PFSK-1 (cell line): ENCODE measurements around the gene CT55.

ENCODE experiments used
- FOXP2 ChIP-seq: optimal IDR thresholded peaks from 2 replicates; pipeline ENCODE3; 2011; ENCODE audit warnings: borderline replicate concordance, control low read depth, inconsistent platforms; ENCODE audit not compliant: insufficient read depth; ENCODE audit errors: extremely low read length, extremely low read depth
- POLR2AphosphoS5 ChIP-seq: IDR thresholded peaks from 2 replicates; pipeline ENCODE4 v1.6.1; 2012; ENCODE audit warnings: low read depth, mild to moderate bottlenecking, control low read depth, low read length, moderate library complexity
- REST ChIP-seq, 2 experiments: IDR thresholded peaks; 2 replicates each; pipeline versions ENCODE4 v1.6.1 to v1.8.0; 2011 to 2012; ENCODE audit warnings: low read depth in 2 of 2, low read length in 2 of 2, control low read depth in 1 of 2, inconsistent platforms in 1 of 2, mild to moderate bottlenecking in 1 of 2, moderate library complexity in 1 of 2; ENCODE audit not compliant: insufficient read depth in 1 of 2
- SIN3A ChIP-seq: IDR thresholded peaks from 2 replicates; pipeline ENCODE4 v1.6.1; 2012; ENCODE audit warnings: mild to moderate bottlenecking, low read length, moderate library complexity, borderline replicate concordance; ENCODE audit not compliant: insufficient read depth
- TAF1 ChIP-seq: IDR thresholded peaks from 2 replicates; pipeline ENCODE4 v1.6.1; 2012; ENCODE audit warnings: low read length, control low read depth, borderline replicate concordance; ENCODE audit not compliant: insufficient read depth

CT55 gene

DNA sequence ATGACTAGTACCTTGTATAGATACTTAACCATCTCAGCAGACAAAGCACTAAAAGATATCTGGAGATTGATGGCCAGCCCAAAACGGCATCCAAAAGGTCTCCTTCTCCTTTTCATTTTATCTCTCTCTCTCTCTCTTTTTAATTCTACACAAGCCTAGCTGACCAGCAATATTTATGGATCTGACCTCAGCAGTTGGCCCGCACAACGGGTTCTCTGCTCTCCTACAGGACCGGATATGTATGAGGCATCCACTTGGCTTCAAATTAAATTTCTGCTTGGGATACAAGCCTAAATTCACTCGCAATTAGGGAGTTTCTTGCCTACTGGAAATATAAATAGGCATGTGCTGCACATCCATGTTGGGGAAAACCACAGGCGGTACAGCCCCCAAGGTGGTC is 22.5 kb upstream of the CT55 start:
- TF ChIP-seq POLR2AphosphoS5 = no peak

- no peak for TF ChIP-seq SIN3A
- TF ChIP-seq POLR2AphosphoS5 = no peak
- no peak for TF ChIP-seq REST (IDR thresholded peaks at IDR 0.05; ENCODE audit: insufficient read depth in 1 of 2, low read depth in 2 of 2, low read length in 2 of 2)
- no peak for TF ChIP-seq TAF1
- no peak for TF ChIP-seq FOXP2
Measured at GRCh38 chrX:135191838-135192237, 20.6 kb upstream of the CT55 start.

DNA sequence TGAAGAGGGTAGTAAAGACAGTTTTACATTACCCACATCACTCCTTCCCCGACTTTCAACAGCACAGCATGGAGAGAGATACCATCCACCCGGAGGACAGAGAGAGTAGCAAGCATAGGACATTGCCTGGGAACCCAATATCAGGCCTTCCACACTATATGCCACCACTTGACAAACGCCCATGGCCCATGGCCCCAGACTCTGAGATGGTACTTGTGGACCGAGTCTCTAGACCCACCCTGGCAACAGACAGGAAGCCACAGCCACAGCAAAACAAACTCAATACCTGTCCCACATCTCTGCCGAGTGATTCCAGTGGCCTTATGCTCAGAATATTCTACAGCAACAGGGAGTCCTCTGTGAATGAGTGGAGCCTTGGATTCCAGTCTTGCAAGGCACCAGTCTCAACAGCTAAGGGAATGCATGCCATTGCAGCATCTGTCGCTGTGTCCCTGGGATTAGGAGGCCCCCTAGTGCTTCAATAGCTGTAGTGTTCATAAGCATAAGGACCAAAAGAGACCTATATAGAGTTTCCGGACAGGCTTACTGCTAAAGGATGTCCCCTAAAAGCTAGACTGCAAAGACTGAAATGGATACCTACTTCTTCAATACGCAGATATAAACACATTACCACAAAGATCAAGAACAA is 14.7 kb upstream of the CT55 start:
- TF ChIP-seq FOXP2 (no peak), SIN3A (no peak), REST (IDR thresholded peaks at IDR 0.05; ENCODE audit: insufficient read depth in 1 of 2, low read depth in 2 of 2, low read length in 2 of 2) (no peak), POLR2AphosphoS5 (no peak)

- TF ChIP-seq REST (IDR thresholded peaks at IDR 0.05; ENCODE audit: insufficient read depth in 1 of 2, low read depth in 2 of 2, low read length in 2 of 2) = no peak
- no peak for TF ChIP-seq FOXP2
- no peak for TF ChIP-seq TAF1
- no peak for TF ChIP-seq POLR2AphosphoS5
- no peak for TF ChIP-seq SIN3A
Measured at GRCh38 chrX:135178636-135179035, 7.4 kb upstream of the CT55 start.

- TF ChIP-seq TAF1 (no peak), REST (IDR thresholded peaks at IDR 0.05; ENCODE audit: insufficient read depth in 1 of 2, low read depth in 2 of 2, low read length in 2 of 2) (no peak), POLR2AphosphoS5 (no peak), SIN3A (no peak), FOXP2 (no peak)
Measured at GRCh38 chrX:135170468-135170867, 730 bp downstream of the CT55 start.

- no peak for TF ChIP-seq POLR2AphosphoS5
- TF ChIP-seq SIN3A = no peak
- no peak for TF ChIP-seq TAF1
- no peak for TF ChIP-seq REST (IDR thresholded peaks at IDR 0.05; ENCODE audit: insufficient read depth in 1 of 2, low read depth in 2 of 2, low read length in 2 of 2)
- no peak for TF ChIP-seq FOXP2
Measured at GRCh38 chrX:135168486-135168885, 2.7 kb downstream of the CT55 start.
